LNCAP (cell line): ENCODE data around the gene NTRK3.

Experiments
- CTCF ChIP-seq: fragments of 450-650 bp; IDR thresholded peaks from 2 replicates; pipeline ENCODE4 v1.5.1; 2017; ENCODE audit warnings: mild to moderate bottlenecking

Gene NTRK3

GRCh38 chr15:88272421-88272820, 15.9 kb upstream of the NTRK3 start:
- no peak for TF ChIP-seq CTCF

- no peak for TF ChIP-seq CTCF
Measured at GRCh38 chr15:88269356-88270062, 13.0 kb upstream of the NTRK3 start.

DNA sequence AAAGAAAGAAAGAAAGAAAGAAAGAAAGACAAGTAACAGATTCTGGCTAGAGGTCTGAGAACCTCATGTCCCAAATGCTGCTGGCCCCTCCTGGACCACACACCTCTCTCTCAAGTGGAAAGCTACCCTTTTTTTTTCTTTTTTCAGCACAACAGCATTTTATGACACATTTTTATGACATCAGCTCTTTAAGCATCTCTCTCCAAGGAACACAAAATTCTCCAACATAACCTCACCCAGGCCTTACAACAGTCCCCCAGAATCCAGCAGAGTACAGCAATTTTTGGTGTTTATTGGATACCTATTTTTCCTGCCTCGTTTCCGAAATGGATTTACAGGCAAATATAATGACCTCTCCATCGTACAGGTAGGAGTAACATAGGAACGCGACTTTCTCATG, 11.2 kb upstream of the NTRK3 start:
- TF ChIP-seq CTCF: no peak

- TF ChIP-seq CTCF: no peak
Measured at GRCh38 chr15:88266170-88266569, 9.6 kb upstream of the NTRK3 start.

GRCh38 chr15:88264622-88265021, 8.1 kb upstream of the NTRK3 start:
- no peak for TF ChIP-seq CTCF

DNA sequence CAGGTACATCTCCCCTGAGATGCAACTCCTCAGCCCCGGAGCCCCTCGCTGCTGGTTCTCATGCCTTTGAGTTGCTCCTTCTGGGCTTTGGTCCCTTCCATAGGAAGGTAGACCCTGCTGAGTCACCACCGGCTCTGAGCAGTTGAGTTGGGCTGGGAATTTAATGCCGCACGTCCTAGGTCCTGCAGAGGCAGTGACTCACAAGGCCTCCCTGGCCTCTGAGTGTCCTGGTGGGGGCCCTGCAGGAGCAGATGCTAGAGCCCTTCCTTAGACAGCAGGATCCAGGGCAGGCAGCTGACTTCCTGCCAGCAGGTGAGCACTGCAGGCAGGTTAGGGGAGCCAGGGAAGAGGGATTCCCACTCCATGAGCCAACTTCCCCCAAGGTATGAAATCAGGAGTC, 5.5 kb upstream of the NTRK3 start:
- TF ChIP-seq CTCF: no peak

- no peak for TF ChIP-seq CTCF
Measured at GRCh38 chr15:88258093-88258641, 1.6 kb upstream of the NTRK3 start.
